Panc1 (cell line): ENCODE data around the gene SCCPDH. TPM values are rescaled to one million over a fixed set of nuclear protein-coding genes. Genes with fewer than 3 reads are reported as not detected.

Source experiments
- ATAC-seq: fragments of 200-7000 bp; cut with Tn5 transposase; 2 replicates; pipeline ENCODE4 v1.9.1; 2020; ENCODE audit warnings: mild to moderate bottlenecking, moderate library complexity
- BruUV-seq: library from RNA; stranded (reverse); fragments of 400-500 nt; replicated peaks from 2 replicates; lab custom pipeline; 2021; lab: Mats Ljungman, UMichigan
- CTCF ChIA-PET: fragments of 300-600 bp; sonication (Branson Sonifier 250); formaldehyde crosslinking; loops from one replicate; lab custom pipeline; 2022; ENCODE audit warnings: antibody characterized with exemption; lab: Charles Lee
- POLR2A ChIA-PET: fragments of 300-600 bp; sonication (Branson Sonifier 250); formaldehyde crosslinking; loops from one replicate; lab custom pipeline; 2022; ENCODE audit warnings: antibody characterized with exemption; lab: Charles Lee
- DNase-seq: peaks from one replicate; pipeline ENCODE4 v3.0.0-alpha.2; 2010; ENCODE audit warnings: low read depth, low spot score
- H3K27ac ChIP-seq: 2 replicates; pipeline ENCODE4 v1.5.1; 2011; ENCODE audit warnings: mild to moderate bottlenecking, low read length, inconsistent platforms
- H3K27me3 ChIP-seq: fragments of 200-500 bp; sonication (Bioruptor generic); 2 replicates; pipeline ENCODE4 v1.6.0; 2014; ENCODE audit warnings: low read length, inconsistent platforms; ENCODE audit not compliant: control insufficient read depth, insufficient read depth
- H3K36me3 ChIP-seq: fragments of 200-500 bp; sonication (Bioruptor generic); 2 replicates; pipeline ENCODE4 v1.5.1; 2014; ENCODE audit warnings: inconsistent platforms, mild to moderate bottlenecking, low read length, moderate library complexity; ENCODE audit not compliant: control insufficient read depth, insufficient read depth
- H3K4me1 ChIP-seq: 2 replicates; pipeline ENCODE4 v1.5.1; 2011; ENCODE audit warnings: inconsistent platforms, mild to moderate bottlenecking, low read length, moderate library complexity; ENCODE audit not compliant: control insufficient read depth, insufficient read depth
- H3K4me3 ChIP-seq, 2 experiments: 2 replicates each; pipeline ENCODE4 v1.5.1; 2011 to 2012; ENCODE audit warnings: low read depth in 2 of 2, low read length in 2 of 2, mild to moderate bottlenecking in 2 of 2, inconsistent platforms in 1 of 2, moderate library complexity in 1 of 2
- H3K9me3 ChIP-seq: fragments of 200-500 bp; sonication (Bioruptor generic); 2 replicates; pipeline ENCODE4 v1.5.1; 2014; ENCODE audit warnings: low read depth, mild to moderate bottlenecking, inconsistent platforms, low read length, moderate library complexity; ENCODE audit not compliant: control insufficient read depth, insufficient read depth
- POLR2AphosphoS5 ChIP-seq: IDR thresholded peaks from 2 replicates; pipeline ENCODE4 v1.6.1; 2012; ENCODE audit warnings: mild to moderate bottlenecking, low read depth, low read length, moderate library complexity
- REST ChIP-seq, 2 experiments: IDR thresholded peaks; 2 replicates each; pipeline ENCODE4 v1.6.1; 2011 to 2012; ENCODE audit warnings: low read depth in 2 of 2, control low read depth in 1 of 2, low read length in 1 of 2, mild to moderate bottlenecking in 1 of 2, moderate library complexity in 1 of 2; ENCODE audit not compliant: insufficient read depth in 1 of 2
- SIN3A ChIP-seq: IDR thresholded peaks from 2 replicates; pipeline ENCODE4 v1.6.1; 2012; ENCODE audit warnings: low read depth, mild to moderate bottlenecking, low read length, moderate library complexity, borderline replicate concordance; ENCODE audit not compliant: insufficient read depth
- TCF7L2 ChIP-seq: IDR thresholded peaks from 2 replicates; pipeline ENCODE4 v1.6.1; 2011; ENCODE audit warnings: mild to moderate bottlenecking, low read depth, low read length, inconsistent platforms
- in situ Hi-C: cut with HindIII; loops from 2 replicates; pipeline ENCODE4 v1.10.0; 2016; ENCODE audit warnings: low sequenced_read_pairs, low pct_unique_long_range_greater_than_20kb
- intact Hi-C: fragments of 100-400 bp; cut with micrococcal nuclease; formaldehyde crosslinking; loops from one replicate; pipeline ENCODE4 v1.10.0; 2022; ENCODE audit not compliant: unreplicated experiment
- total RNA-seq: library from RNA; stranded (reverse); gene quantifications from one replicate; pipeline ENCODE4 v1.2.1, GENCODE V29; 2021; ENCODE audit not compliant: unreplicated experiment
- TF ChIP-seq, protein P1 (sequence below): fragments of 450-650 bp; IDR thresholded peaks from 2 replicates; pipeline ENCODE4 v1.5.1; 2017; ENCODE audit warnings: mild to moderate bottlenecking

The SCCPDH gene
- total RNA-seq, 1 experiment from 2014 or later = 40.2 TPM

DNA sequence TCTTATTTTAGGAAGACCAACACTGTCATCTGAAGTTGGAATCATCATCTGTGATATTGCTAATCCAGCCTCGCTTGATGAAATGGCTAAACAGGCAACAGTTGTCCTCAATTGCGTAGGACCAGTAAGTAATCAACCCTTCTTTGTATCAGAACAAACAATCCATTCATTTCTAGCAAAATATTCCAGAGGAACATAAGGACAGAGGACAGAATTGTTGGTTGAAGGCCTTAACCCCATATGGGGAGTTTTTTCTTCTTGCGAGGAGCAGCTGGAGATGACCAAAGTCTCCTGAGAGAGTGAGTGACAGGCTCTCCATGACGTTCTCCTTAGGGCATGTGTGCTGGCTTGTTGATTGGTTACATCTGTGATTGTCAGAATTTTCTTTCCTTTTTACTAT is 2.7 kb downstream of the SCCPDH start:
- no peak overlapping the region for H3K4me3 ChIP-seq
- intact Hi-C loops = no loop called here
- in situ Hi-C loops = no loop called here
- no peak overlapping the region for H3K27ac ChIP-seq
- no TSS peak for BruUV-seq
- no peaks in the 10 kb centered on the region for H3K9me3 ChIP-seq
- TF ChIP-seq, protein P1, sequence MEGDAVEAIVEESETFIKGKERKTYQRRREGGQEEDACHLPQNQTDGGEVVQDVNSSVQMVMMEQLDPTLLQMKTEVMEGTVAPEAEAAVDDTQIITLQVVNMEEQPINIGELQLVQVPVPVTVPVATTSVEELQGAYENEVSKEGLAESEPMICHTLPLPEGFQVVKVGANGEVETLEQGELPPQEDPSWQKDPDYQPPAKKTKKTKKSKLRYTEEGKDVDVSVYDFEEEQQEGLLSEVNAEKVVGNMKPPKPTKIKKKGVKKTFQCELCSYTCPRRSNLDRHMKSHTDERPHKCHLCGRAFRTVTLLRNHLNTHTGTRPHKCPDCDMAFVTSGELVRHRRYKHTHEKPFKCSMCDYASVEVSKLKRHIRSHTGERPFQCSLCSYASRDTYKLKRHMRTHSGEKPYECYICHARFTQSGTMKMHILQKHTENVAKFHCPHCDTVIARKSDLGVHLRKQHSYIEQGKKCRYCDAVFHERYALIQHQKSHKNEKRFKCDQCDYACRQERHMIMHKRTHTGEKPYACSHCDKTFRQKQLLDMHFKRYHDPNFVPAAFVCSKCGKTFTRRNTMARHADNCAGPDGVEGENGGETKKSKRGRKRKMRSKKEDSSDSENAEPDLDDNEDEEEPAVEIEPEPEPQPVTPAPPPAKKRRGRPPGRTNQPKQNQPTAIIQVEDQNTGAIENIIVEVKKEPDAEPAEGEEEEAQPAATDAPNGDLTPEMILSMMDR = no peak
- TF ChIP-seq POLR2AphosphoS5 = no peak
- TF ChIP-seq TCF7L2 = no peak
- TF ChIP-seq REST (IDR thresholded peaks at IDR 0.05; ENCODE audit: insufficient read depth in 1 of 2, low read depth in 2 of 2, low read length in 1 of 2) = no peak
- TF ChIP-seq SIN3A = no peak
- no peak for ATAC-seq
- H3K36me3 ChIP-seq = peaks cover 6% of the 10 kb centered on the region; the same call in 1 of the 2 replicates
- POLR2A ChIA-PET = no interaction called here
- CTCF ChIA-PET = no interaction called here
- H3K27me3 ChIP-seq = no peaks in the 10 kb centered on the region
- peaks cover 6% of the 10 kb centered on the region; the same call in 1 of the 2 replicates for H3K4me1 ChIP-seq
- DNase-seq = no peak

DNA sequence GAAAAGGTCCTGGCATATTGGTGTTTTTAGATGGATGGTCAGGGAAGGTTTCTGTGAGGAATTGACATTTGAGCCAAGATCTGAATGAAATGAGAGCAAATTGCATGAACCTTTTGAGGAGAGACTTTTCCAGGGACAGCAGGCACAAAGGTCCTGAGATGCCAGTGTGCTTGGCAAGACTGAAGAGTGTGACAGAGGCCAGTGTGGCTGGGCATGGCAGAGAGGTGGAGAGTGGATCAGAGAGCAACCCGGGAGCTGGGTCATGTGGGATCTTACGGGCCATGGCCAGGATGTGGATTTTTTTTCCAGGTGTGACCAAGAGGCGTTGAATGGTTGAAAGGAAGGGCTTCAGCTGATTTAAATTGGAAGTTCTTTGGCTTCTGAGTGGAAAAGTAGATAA is 3.4 kb downstream of the SCCPDH start:
- ChIA-PET CTCF (no interaction called here), POLR2A (no interaction called here)
- Histone ChIP-seq H3K4me1 (peaks cover 6% of the 10 kb centered on the region; the same call in 1 of the 2 replicates), H3K27me3 (no peaks in the 10 kb centered on the region), H3K27ac (no peak overlapping the region), H3K9me3 (no peaks in the 10 kb centered on the region), H3K36me3 (peaks cover 6% of the 10 kb centered on the region; the same call in 1 of the 2 replicates), H3K4me3 (no peak overlapping the region)
- DNase-seq = no peak
- intact Hi-C loops (no loop called here), in situ Hi-C loops (no loop called here)
- TF ChIP-seq POLR2AphosphoS5 = no peak
- no peak for TF ChIP-seq TCF7L2
- TF ChIP-seq, protein P1 = no peak
- TF ChIP-seq SIN3A = no peak
- TF ChIP-seq REST (IDR thresholded peaks at IDR 0.05; ENCODE audit: insufficient read depth in 1 of 2, low read depth in 2 of 2, low read length in 1 of 2) = no peak
- TSS peak; percentile 58 for BruUV-seq
- no peak for ATAC-seq
